NCI-H510A (cell line): ENCODE results near the gene AMMECR1.

Source experiments
- DNase-seq: peaks from one replicate; lab custom pipeline; 2025; lab: John Stamatoyannopoulos, UW

Gene AMMECR1

DNA sequence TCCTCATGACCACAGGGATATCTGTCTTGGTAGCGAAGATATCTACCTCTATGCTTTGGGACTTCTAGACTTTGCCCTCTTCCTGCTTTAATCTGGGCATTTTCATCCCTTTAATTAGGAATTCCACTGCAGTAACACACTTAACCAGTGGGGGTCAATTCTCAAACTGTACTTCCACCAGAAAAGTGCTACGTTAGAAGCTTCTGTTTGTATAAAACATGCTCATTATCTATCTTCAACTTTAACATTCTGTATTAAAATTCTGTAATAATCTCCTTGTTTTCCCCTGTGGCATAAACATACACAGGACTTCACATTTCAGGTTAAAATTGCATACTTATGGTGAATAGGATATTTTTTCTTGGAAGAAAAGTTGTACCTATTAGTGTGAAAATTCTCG is 105.6 kb downstream of the AMMECR1 start:
- DNase-seq = no peak

- DNase-seq = no peak
Measured at GRCh38 chrX:110211340-110211739, 106.5 kb downstream of the AMMECR1 start.

DNA sequence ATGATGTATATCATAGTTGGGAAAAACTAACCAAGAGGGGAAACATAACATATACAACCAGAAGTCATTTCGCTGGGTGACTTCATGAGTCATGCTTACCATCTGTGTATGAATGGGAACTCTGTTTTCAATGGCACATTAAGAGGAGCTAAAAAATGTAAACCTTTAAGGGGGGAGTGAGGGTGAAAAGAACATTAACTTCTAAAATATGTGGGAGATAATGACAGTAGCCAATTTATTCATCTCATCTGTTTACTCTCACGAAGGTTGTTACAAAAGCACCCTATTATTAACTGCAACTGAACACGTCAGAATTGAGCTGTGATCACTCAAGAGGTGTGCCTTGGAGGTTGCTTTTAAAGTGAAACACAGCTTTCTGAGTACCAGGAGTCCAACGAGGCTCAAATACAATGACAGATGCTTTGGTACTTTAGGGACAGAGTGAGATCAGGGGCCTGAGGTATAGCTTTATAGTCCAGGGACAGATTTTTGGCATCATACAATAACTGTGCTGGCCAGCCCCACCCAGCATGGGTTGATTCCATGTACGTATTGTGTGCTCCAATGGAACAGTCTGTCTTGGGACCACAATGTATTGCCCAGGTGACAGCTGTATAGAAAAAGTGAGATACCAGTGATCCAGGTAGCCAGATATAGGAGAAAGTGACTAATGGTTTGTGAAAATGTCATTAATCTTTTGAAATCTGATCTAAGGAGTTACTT is 107.3 kb downstream of the AMMECR1 start:
- DNase-seq = no peak

DNA sequence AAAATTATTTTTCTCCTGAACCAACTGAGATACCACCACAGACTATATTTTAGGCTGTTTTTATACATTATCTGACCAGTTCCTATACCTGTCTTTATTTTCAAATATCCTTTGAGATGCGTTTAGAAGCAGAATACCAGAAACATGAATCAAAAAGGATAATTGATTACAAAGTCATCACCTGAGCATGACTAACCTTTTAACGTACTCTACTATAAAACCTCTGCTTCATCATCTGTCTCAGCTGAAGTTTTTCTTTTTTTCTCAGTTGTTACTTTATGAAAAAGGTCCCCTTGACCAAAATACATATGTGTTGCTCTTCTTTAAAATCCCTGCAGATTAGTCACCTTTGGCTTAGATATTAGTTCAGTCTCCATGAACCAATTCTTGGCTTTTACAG is 109.8 kb downstream of the AMMECR1 start:
- DNase-seq = no peak

DNA sequence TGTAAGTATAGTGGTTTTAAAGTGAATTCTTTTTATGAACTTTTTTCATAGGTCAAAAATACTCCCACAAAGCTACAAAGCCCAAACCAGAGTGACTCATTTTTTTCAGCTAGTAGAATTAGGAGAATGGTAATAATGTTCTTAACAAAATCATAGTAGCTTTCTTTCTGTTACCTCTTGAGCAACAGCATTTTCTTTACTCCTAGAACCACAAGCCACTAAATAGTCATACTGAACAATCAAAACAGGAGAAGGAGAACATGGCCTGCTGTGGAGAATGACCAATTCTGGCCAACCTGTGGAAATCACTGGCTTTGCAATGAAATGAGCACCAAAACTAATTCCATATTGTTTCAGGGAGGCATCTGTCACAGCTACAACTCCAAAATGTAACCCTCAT is 112.9 kb downstream of the AMMECR1 start:
- DNase-seq = no peak

DNA sequence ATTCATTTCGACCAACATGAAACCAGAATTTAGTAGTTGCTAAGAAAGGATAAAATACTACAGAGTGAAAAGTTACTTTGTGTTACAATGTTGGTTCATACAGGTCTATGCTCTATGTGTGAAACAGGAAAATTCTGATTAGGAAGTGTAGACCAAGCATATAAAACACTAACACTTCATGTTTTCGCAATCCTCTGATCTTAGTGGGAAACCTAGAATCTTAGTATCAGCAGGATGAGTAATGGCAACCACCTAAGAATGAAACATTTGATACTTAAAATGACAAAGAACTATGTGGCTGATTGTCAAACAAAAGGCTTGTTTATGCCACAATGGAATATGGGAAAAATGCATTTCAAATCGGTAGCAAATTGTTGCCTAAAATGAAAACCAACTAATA is 116.1 kb downstream of the AMMECR1 start:
- DNase-seq = no peak

DNA sequence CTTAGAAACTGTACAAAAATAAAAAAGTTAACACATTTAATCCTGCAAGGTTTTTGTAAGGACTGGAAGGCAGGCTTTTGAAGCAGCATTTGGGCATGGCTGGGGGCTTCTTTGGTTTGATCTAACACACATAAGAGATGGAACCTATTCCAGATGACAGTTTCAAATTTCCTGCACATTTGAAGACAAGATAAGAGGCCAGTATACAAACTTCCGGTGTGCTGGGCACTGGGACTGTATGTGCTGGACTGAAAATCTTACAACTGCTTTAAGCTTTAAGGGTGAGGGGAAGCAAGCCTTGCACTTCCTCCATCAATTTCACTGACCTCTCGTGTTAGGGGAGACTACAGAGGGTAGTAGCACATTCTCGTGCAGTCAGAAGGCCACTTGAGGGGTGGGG is 122.9 kb downstream of the AMMECR1 start:
- no peak for DNase-seq

GRCh38 chrX:110192516-110192915 is 125.4 kb downstream of the AMMECR1 start:
- no peak for DNase-seq

- DNase-seq = no peak
Measured at GRCh38 chrX:110188701-110189558, 129.0 kb downstream of the AMMECR1 start.

- no peak for DNase-seq
Measured at GRCh38 chrX:110183314-110183713, 134.6 kb downstream of the AMMECR1 start.

DNA sequence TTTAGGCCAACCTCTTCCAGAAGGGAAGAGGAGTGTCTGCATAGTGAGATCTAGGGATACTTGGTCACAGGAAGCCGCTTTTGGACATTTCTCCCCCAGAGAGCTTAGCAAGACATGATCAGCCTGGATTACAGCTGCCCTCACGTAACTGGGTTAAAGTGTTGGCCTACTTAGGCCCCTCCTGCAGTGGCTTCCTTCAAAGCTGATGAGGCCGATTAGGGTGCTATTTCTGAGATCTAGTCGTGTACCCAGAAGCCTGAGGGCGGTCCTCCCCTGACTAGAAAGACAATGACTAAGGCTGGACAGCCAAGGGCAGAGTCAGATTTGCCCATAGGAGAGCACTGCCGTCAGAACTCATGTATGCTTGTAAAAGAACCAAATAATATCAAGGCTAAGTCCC is 135.0 kb downstream of the AMMECR1 start:
- no peak for DNase-seq

- no peak for DNase-seq
Measured at GRCh38 chrX:110182362-110182761, 135.5 kb downstream of the AMMECR1 start.

DNA sequence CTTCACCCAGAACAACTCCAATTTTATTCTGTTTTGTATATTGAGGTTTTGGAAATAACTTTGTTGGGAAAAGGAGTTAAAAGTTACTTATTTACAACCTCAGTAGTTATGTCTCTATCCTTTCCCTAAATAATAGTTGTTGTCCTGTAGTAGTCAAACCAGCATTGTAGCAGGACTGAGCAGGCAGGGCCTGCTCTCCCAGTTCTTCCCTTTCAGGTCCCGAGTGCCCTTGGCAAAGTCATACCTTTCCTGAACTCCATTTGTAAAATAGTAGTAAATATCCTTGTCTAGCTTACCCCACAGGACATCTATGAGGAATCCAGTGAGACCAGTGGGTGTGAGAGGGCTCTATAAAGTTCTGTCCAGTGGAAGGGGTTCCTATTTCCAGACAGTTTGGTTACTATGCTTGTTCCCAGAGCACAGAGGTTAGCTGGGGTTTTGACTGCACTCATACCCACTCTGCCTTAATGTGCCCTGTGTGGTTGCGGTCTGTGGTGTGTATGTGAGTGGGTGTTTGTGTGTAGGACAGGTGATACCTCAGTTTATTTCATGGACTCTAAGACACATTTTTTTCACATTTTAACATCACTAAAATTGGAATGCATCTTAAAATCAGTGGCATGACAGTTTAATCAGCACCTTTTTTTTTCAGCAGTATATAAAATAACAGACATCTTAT is 136.3 kb downstream of the AMMECR1 start:
- no peak for DNase-seq

GRCh38 chrX:110180928-110181310 is 137.0 kb downstream of the AMMECR1 start:
- no peak for DNase-seq

DNA sequence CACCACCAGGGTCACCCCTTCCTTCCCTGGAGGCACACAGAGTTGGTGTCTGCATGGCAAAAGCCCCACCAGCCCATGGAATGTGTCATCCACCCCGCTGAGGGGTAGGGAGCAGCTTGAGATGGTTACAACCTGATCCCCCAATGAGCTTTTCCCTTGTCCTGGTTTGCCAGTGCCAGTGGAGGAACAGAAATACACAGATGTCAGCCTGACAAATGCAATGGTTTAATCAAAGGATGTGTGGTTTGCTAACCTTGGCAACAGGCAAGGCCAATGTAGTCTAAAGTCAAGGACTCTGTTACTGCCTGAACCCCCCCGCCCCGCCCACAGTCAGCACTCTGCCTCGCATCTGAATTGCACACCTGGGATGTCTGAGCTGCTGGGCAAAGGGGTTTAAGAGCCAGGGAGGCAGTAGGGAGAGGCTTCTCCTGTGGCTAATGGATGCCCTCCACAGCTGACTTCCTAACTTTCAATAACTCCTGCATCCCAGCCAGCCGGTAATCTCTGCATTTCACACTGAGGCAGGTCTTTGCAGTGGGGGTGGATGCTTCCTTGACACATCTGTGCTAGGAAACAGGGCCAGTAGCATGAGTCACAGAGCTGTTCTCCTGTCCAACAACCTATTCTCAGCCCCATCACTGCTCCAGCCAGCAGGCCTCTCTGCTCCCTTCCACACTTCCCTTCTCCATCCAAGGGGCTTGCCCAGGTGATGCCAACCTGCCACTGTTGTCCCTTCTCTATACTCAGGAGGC is 137.5 kb downstream of the AMMECR1 start:
- DNase-seq = no peak

- no peak for DNase-seq
Measured at GRCh38 chrX:110178179-110178865, 139.6 kb downstream of the AMMECR1 start.

DNA sequence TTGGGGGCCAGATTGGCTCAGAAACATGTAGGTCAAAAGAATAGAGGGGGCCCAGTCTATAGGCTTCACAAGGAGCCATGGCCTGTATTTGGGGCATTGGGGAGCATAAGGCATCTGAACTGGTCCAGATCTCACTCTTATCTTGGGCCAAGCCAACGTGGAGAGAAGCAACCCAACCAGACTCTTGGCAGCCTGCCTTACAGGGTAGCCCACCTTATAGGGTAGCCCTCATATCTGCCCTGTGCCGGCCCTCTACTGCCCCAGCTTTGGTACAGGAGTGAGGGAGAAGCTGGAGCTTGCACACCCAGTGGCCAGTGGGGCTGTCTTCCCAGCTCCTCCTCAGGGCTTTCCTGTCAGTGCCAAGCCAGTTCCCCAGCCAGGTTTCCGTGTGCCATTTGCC is 142.2 kb downstream of the AMMECR1 start:
- no peak for DNase-seq

DNA sequence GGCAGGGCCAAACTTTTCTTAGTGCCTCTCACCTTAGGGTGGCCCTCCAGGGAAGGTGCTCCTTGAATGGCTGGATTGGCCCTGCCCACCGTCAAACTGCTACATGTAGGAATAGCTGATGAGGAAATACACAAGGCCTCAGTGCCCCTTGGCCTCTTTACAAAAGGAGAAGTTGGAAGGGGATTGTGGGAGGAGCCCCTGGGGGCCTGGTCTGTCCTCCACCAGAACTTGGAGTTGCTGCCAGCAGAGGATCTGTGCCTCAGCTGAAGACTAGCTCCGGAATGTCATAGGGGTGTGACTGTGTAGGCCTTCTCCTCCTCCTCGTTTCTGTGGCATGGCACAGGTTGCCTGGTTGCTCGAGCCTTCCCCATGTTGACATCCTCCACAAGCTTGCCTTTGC is 142.7 kb downstream of the AMMECR1 start:
- no peak for DNase-seq

GRCh38 chrX:110173192-110174175 is 144.4 kb downstream of the AMMECR1 start:
- no peak for DNase-seq

DNA sequence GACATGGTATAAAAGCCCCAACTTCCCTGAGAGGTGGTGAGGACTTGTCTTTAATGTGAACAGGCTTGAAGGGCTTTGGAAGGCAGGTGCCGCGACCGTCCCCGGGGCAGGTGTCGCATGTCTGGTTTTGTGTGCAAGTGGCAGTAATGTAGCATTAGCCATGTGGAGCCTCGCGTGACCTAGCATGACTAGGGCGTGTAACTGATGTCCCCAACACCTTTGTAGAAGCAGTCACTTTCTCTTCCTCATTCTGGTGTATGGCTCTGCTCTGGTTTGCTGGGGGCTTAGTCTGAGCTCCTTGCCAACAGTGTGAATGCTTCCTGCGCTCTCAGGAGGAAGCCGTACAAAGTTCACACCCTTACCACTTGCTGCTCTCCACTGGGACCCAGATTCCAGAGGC is 145.7 kb downstream of the AMMECR1 start:
- no peak for DNase-seq
